K562 (cell line): ENCODE measurements around the gene LCN15. TPM values are rescaled to one million over a fixed set of nuclear protein-coding genes. Genes with fewer than 3 reads are reported as not detected.
A peak's percentile ranks its signal among the peaks of the same experiment; 100 is the strongest.

Source experiments
- CTBP1 ChIP-seq: fragments of 450-650 bp; IDR thresholded peaks from 2 replicates; pipeline ENCODE4 v1.6.1; 2016; ENCODE audit warnings: borderline replicate concordance
- DPF2 ChIP-seq: fragments of 450-650 bp; IDR thresholded peaks from 2 replicates; pipeline ENCODE4 v1.6.1; 2016
- FOSL1 ChIP-seq: fragments of 200-800 bp; sonication (Bioruptor generic); conservative IDR thresholded peaks from 2 replicates; pipeline ENCODE4 v1.6.1; 2016; ENCODE audit warnings: missing genetic modification characterization, missing compliant biosample characterization
- FOXK2 ChIP-seq, 2 experiments: fragments of 450-650 bp; IDR thresholded peaks in 1 of 2; conservative IDR thresholded peaks in 1 of 2; 2 replicates each; pipeline ENCODE4 v1.6.1; 2016; ENCODE audit warnings: low read depth in 2 of 2, mild to moderate bottlenecking in 1 of 2
- HDGF ChIP-seq: fragments of 450-650 bp; IDR thresholded peaks from 2 replicates; pipeline ENCODE4 v1.6.1; 2016
- KDM1A ChIP-seq, 2 experiments: fragments of 450-650 bp; IDR thresholded peaks; 2 replicates each; pipeline ENCODE4 v1.6.1; 2016; ENCODE audit warnings: mild to moderate bottlenecking in 2 of 2
- MBD2 ChIP-seq: sonication (generic); IDR thresholded peaks from 2 replicates; pipeline ENCODE4 v1.6.1; 2016; ENCODE audit warnings: low read depth, borderline replicate concordance
- MECOM ChIP-seq: fragments of 250-450 bp; sonication (Bioruptor Pico); IDR thresholded peaks from 2 replicates; pipeline ENCODE4 v1.8.0; 2022; ENCODE audit warnings: inconsistent platforms
- MTA1 ChIP-seq: fragments of 450-650 bp; IDR thresholded peaks from 2 replicates; pipeline ENCODE4 v1.6.1; 2017; ENCODE audit warnings: borderline replicate concordance
- MXI1 ChIP-seq: IDR thresholded peaks from 2 replicates; pipeline ENCODE4 v1.6.1; 2011; ENCODE audit warnings: low read depth, mild to moderate bottlenecking, improper control_type of control experiment, low read length
- NEUROD1 ChIP-seq: fragments of 150-350 bp; IDR thresholded peaks from 2 replicates; pipeline ENCODE4 v1.6.1; 2014; ENCODE audit warnings: borderline replicate concordance, low read length, low read depth; ENCODE audit not compliant: partially characterized antibody
- SMARCA4 ChIP-seq: fragments of 450-650 bp; IDR thresholded peaks from 2 replicates; pipeline ENCODE4 v1.6.1; 2016
- SMARCE1 ChIP-seq: fragments of 450-650 bp; IDR thresholded peaks from 2 replicates; pipeline ENCODE4 v1.7.1; 2016; ENCODE audit warnings: mild to moderate bottlenecking
- TEAD4 ChIP-seq, 2 experiments: sonication (generic) in 1 of 2; formaldehyde crosslinking in 1 of 2; IDR thresholded peaks; 2 replicates each; pipeline versions ENCODE4 v1.6.1 to v1.8.0; 2012 to 2022; ENCODE audit warnings: borderline replicate concordance in 1 of 2, inconsistent platforms in 1 of 2, low read length in 1 of 2, mild to moderate bottlenecking in 1 of 2, missing genetic modification reagents in 1 of 2
- TOE1 ChIP-seq, 2 experiments: fragments of 450-650 bp in 1 of 2; sonication (generic) in 1 of 2; formaldehyde crosslinking in 1 of 2; IDR thresholded peaks; 2 replicates each; pipeline versions ENCODE4 v1.7.1 to v1.8.0; 2016 to 2022; ENCODE audit warnings: borderline replicate concordance in 2 of 2, mild to moderate bottlenecking in 2 of 2, antibody characterized with exemption in 1 of 2, inconsistent platforms in 1 of 2, low read depth in 1 of 2, missing genetic modification reagents in 1 of 2, moderate library complexity in 1 of 2
- ZNF318 ChIP-seq, 2 experiments: fragments of 450-650 bp; IDR thresholded peaks; 2 replicates each; pipeline ENCODE4 v1.6.1; 2016; ENCODE audit warnings: mild to moderate bottlenecking in 2 of 2, borderline replicate concordance in 1 of 2, low read depth in 1 of 2, moderate library complexity in 1 of 2
- ZNF75A ChIP-seq: fragments of 450-650 bp; formaldehyde crosslinking; IDR thresholded peaks from 2 replicates; pipeline ENCODE4 v1.4.0; 2020; ENCODE audit warnings: mild to moderate bottlenecking
- ZNF766 ChIP-seq: fragments of 200-800 bp; sonication (Bioruptor generic); conservative IDR thresholded peaks from 2 replicates; pipeline ENCODE4 v1.6.1; 2016; ENCODE audit warnings: missing genetic modification characterization, missing compliant biosample characterization
- polyA plus RNA-seq, 8 experiments: library from polyadenylated mRNA; depleted of rRNA in 4 of 8; stranded (reverse) in 5 of 8; unstranded in 3 of 8; fragments of >200 nt; fragmentation: Nextera tagmentation in 2 of 8; fragmentation: Illumina TruSeq in 1 of 8; extraction: Ambion mirVana in 2 of 8; extraction: Trizol in 1 of 8; gene quantifications; 2 replicates each; pipeline versions ENCODE4 v1.2.1 to v1.2.3, GENCODE V29; 2011 to 2014; ENCODE audit warnings: inconsistent platforms in 1 of 8, missing spikeins in 1 of 8
- total RNA-seq, 7 experiments: library from RNA; depleted of rRNA in 6 of 7; stranded (reverse); fragments of >200 nt in 6 of 7; fragmentation: Illumina TruSeq in 2 of 7; extraction: Trizol in 2 of 7; gene quantifications; 2 replicates each; pipeline versions ENCODE4 v1.2.1 to v1.2.3, GENCODE V29; 2011 to 2021; ENCODE audit warnings: low replicate concordance in 1 of 7

LCN15 gene
- total and polyA plus RNA-seq, 9 of the 15 experiments (the other 6 are each of a cell fraction or from before 2014, with no cell fraction given): 0.66 TPM; not detected in 8

GRCh38 chr9:136784997-136785361 lies 20.7 kb upstream of the LCN15 start (continued):
- TF ChIP-seq NEUROD1: peak; percentile 26
- TF ChIP-seq TOE1 (IDR thresholded peaks at IDR 0.05; ENCODE audit: borderline replicate concordance): peak; percentile 79; the same call in 1 of the 2 replicates
- no peak for TF ChIP-seq TOE1 (CRISPR knock-in tag; IDR thresholded peaks at IDR 0.05; ENCODE audit: borderline replicate concordance, low read depth)
- 0 out of 2 replicates have a peak, but pooled peaks have one; percentile 51 for TF ChIP-seq MTA1
- TF ChIP-seq MXI1: no peak
- TF ChIP-seq TEAD4 (IDR thresholded peaks at IDR 0.05; ENCODE audit: low read length): 0 out of 2 replicates have a peak, but pooled peaks have one; percentile 13
- TF ChIP-seq TEAD4 (CRISPR knock-in tag; IDR thresholded peaks at IDR 0.05; ENCODE audit: borderline replicate concordance): no peak
- TF ChIP-seq SMARCE1: peak; percentile 78
- TF ChIP-seq DPF2: peak; percentile 81
- TF ChIP-seq ZNF75A: no peak
- peak; percentile 35; the same call in 1 of the 2 replicates for TF ChIP-seq MECOM
- peak; percentile 79 for TF ChIP-seq FOXK2 (conservative IDR thresholded peaks at IDR 0.05 in 1 of 2, IDR thresholded peaks at IDR 0.05 in 1 of 2; ENCODE audit: low read depth in 2 of 2)
- TF ChIP-seq ZNF318 (IDR thresholded peaks at IDR 0.05; ENCODE audit: borderline replicate concordance in 1 of 2, low read depth in 1 of 2): peak in 1 of 2 experiments; percentile 39; a peak in 1 of 4 replicates
- peak; percentile 93 for TF ChIP-seq FOSL1 (tag)
- peak; percentile 34; the same call in 1 of the 2 replicates for TF ChIP-seq ZNF766
- TF ChIP-seq KDM1A (IDR thresholded peaks at IDR 0.05): peak in 1 of 2 experiments; percentile 6; a peak in 1 of 4 replicates
- TF ChIP-seq MBD2: 0 out of 2 replicates have a peak, but pooled peaks have one; percentile 24
- TF ChIP-seq CTBP1: peak; percentile 70
- TF ChIP-seq SMARCA4: peak; percentile 71
- no peak for TF ChIP-seq HDGF
